ENCODE results near the gene SIGLEC9. TPM values are rescaled to one million over a fixed set of nuclear protein-coding genes. Genes with fewer than 3 reads are reported as not detected.

Gene SIGLEC9
- total and polyA plus RNA-seq, 2 of the 8 experiments (the other 6 are each of a cell fraction or from before 2014, with no cell fraction given): not detected

GRCh38 chr19:51086153-51086850, 38.4 kb upstream of the SIGLEC9 start:
- Histone ChIP-seq H3K79me2 (ENCODE audit: control insufficient read depth in 1 of 2, insufficient read depth in 2 of 2, low read length in 2 of 2) (no peaks in the 10 kb centered on the region), H4K20me1 (replicated peaks in 1 of 2; ENCODE audit: control insufficient read depth in 1 of 2, insufficient read depth in 2 of 2, low read length in 2 of 2) (no peaks in the 10 kb centered on the region), H3K4ac (replicated peaks; ENCODE audit: insufficient read length, low read depth, low read length) (peak overlapping the region; percentile 72), H2BK15ac (ENCODE audit: low read length) (peak overlapping the region; percentile 95; the same call in 1 of the 2 replicates), H2BK120ac (replicated peaks; ENCODE audit: low read depth, low read length) (no peak overlapping the region), H3K27me3 (replicated peaks in 1 of 4; ENCODE audit: control insufficient read depth in 3 of 4, extremely low read depth in 1 of 4, insufficient read depth in 3 of 4, low read length in 3 of 4) (no peaks in the 10 kb centered on the region), H3K14ac (ENCODE audit: insufficient read length) (no peak overlapping the region), H2AFZ (ENCODE audit: low read length) (no peak overlapping the region; the same call in 1 of the 2 replicates), H3K79me1 (ENCODE audit: low read depth, low read length) (no peaks in the 10 kb centered on the region), H3K4me1 (replicated peaks in 1 of 4; ENCODE audit: control insufficient read depth in 3 of 4, insufficient read depth in 4 of 4, low read length in 3 of 4) (peaks cover 0 to 4% (median 2%) of the 10 kb centered on the region in 4 experiments; a peak in 2 of 7 replicates), H4K5ac (ENCODE audit: insufficient read length, low read depth, low read length) (peak overlapping the region; percentile 44), H3K56ac (replicated peaks; ENCODE audit: insufficient read length, low read depth, low read length) (no peak overlapping the region), H3K18ac (ENCODE audit: extremely low read depth, low read length) (no peak overlapping the region; the same call in 1 of the 2 replicates), H3K23ac (ENCODE audit: insufficient read length) (no peak overlapping the region), H3K27ac (ENCODE audit: low read depth, low read length) (no peak overlapping the region), H2AK5ac (ENCODE audit: low read depth, low read length) (peak overlapping the region; percentile 24; the same call in 1 of the 2 replicates), H4K91ac (replicated peaks; ENCODE audit: insufficient read length, low read length) (no peak overlapping the region), H2BK5ac (ENCODE audit: low read depth, low read length) (no peak overlapping the region), H3K4me2 (ENCODE audit: insufficient read depth in 1 of 2, low read depth in 2 of 2, low read length in 2 of 2) (no peak overlapping the region), H3K23me2 (ENCODE audit: low read depth, low read length) (no peaks in the 10 kb centered on the region), H2BK20ac (ENCODE audit: low read length) (no peak overlapping the region), H3K9ac (replicated peaks in 1 of 4; ENCODE audit: extremely low read depth in 1 of 4, low read depth in 3 of 4, low read length in 3 of 4) (no peak overlapping the region; a peak in 2 of 7 replicates), H2BK12ac (ENCODE audit: low read depth, low read length) (peak overlapping the region; percentile 43; the same call in 1 of the 2 replicates), H3K36me3 (ENCODE audit: control insufficient read depth in 2 of 4, insufficient read depth in 4 of 4, low read length in 3 of 4) (no peaks in the 10 kb centered on the region), H4K8ac (ENCODE audit: extremely low read depth, insufficient read depth, low read length) (no peak overlapping the region), H3K9me3 (ENCODE audit: insufficient read depth in 2 of 2, low read depth in 1 of 2, low read length in 1 of 2) (no peaks in the 10 kb centered on the region), H3K4me3 (ENCODE audit: extremely low read depth in 1 of 4, insufficient read depth in 2 of 4, low read depth in 3 of 4, low read length in 4 of 4) (no peak overlapping the region)
- no peak for FAIRE-seq
- CTCF ChIA-PET (ENCODE audit: partially characterized antibody): interaction anchor here (0.9 to 4.6 kb wide), 8 partner anchors 9 to 247 kb away, joined by 3 to 22 read pairs (median 4); no protein-coding TSS in a partner anchor
- DNase-seq (ENCODE audit: low read depth in 1 of 2, low spot score in 2 of 2): no peak
- WGBS, 2 experiments (ENCODE audit: extremely low coverage in 1 of 2, insufficient coverage in 1 of 2, insufficient read length in 1 of 2, insufficient replicate concordance in 2 of 2, low coverage in 1 of 2, low lambda C conversion rate in 2 of 2, missing lambda C conversion rate in 1 of 2): 77 to 100% methylated on average over 2 to 18 of the region's 18 CpGs
- POLR2A ChIA-PET (ENCODE audit: partially characterized antibody): interaction anchor here (0.7 to 1.2 kb wide), 3 partner anchors 19 to 291 kb away, joined by 3 to 4 read pairs (median 3); no protein-coding TSS in a partner anchor
- no peak for TF ChIP-seq CHD2 (IDR thresholded peaks at IDR 0.05; ENCODE audit: low read length)
- no peak for TF ChIP-seq POLR2A (IDR thresholded peaks at IDR 0.05; ENCODE audit: control extremely low read depth in 1 of 2, low read depth in 2 of 2, low read length in 2 of 2)
- TF ChIP-seq BRCA1 (IDR thresholded peaks at IDR 0.05; ENCODE audit: low read depth, low read length): no peak
- no peak for TF ChIP-seq BACH1 (IDR thresholded peaks at IDR 0.05; ENCODE audit: low read length)
- no peak for TF ChIP-seq HDAC6 (IDR thresholded peaks at IDR 0.05; ENCODE audit: low read depth, low read length)
- no peak for TF ChIP-seq POU5F1 (IDR thresholded peaks at IDR 0.05; ENCODE audit: low read depth, low read length)
- no peak for TF ChIP-seq RXRA (IDR thresholded peaks at IDR 0.05; ENCODE audit: insufficient read depth, low read depth, low read length)
- TF ChIP-seq CBX5 (IDR thresholded peaks at IDR 0.05; ENCODE audit: low read depth, low read length): no peak
- no peak for TF ChIP-seq RBBP5 (IDR thresholded peaks at IDR 0.05; ENCODE audit: borderline replicate concordance, low read depth, low read length)
- TF ChIP-seq, protein P1, sequence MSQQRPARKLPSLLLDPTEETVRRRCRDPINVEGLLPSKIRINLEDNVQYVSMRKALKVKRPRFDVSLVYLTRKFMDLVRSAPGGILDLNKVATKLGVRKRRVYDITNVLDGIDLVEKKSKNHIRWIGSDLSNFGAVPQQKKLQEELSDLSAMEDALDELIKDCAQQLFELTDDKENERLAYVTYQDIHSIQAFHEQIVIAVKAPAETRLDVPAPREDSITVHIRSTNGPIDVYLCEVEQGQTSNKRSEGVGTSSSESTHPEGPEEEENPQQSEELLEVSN (IDR thresholded peaks at IDR 0.05): no peak
- no peak for TF ChIP-seq FOSL1 (IDR thresholded peaks at IDR 0.05; ENCODE audit: insufficient read depth, low read depth, low read length)
- TF ChIP-seq TEAD4 (IDR thresholded peaks at IDR 0.05; ENCODE audit: low read depth, low read length): no peak
- no peak for TF ChIP-seq JUND (IDR thresholded peaks at IDR 0.05; ENCODE audit: low read length)

All from H1 (cell line).